HPDE6-E6E7 (cell line): Measurements from ENCODE around the gene MRGPRF.

Source experiments
- DNase-seq: peaks from one replicate; pipeline ENCODE4 v3.0.0; 2011; ENCODE audit warnings: missing footprints; ENCODE audit errors: extremely low spot score

Gene MRGPRF

GRCh38 chr11:68963779-68964178 lies 49.3 kb downstream of the MRGPRF start:
- DNase-seq = no peak

GRCh38 chr11:68962527-68963250 lies 50.4 kb downstream of the MRGPRF start:
- no peak for DNase-seq

GRCh38 chr11:68961245-68961644 lies 51.8 kb downstream of the MRGPRF start:
- DNase-seq = no peak

GRCh38 chr11:68960294-68961071 lies 52.6 kb downstream of the MRGPRF start:
- DNase-seq = no peak

GRCh38 chr11:68959465-68960293 lies 53.4 kb downstream of the MRGPRF start:
- no peak for DNase-seq

- DNase-seq = no peak
Observed at GRCh38 chr11:68958211-68958610, 54.8 kb downstream of the MRGPRF start.

GRCh38 chr11:68956547-68957254 lies 56.3 kb downstream of the MRGPRF start:
- no peak for DNase-seq

- DNase-seq = no peak
Observed at GRCh38 chr11:68956142-68956541, 56.9 kb downstream of the MRGPRF start.

- no peak for DNase-seq
Observed at GRCh38 chr11:68955607-68955958, 57.5 kb downstream of the MRGPRF start.

- DNase-seq = no peak
Observed at GRCh38 chr11:68954836-68955606, 58.0 kb downstream of the MRGPRF start.
